ENCODE results near the gene NOL4L.

The NOL4L gene

DNA sequence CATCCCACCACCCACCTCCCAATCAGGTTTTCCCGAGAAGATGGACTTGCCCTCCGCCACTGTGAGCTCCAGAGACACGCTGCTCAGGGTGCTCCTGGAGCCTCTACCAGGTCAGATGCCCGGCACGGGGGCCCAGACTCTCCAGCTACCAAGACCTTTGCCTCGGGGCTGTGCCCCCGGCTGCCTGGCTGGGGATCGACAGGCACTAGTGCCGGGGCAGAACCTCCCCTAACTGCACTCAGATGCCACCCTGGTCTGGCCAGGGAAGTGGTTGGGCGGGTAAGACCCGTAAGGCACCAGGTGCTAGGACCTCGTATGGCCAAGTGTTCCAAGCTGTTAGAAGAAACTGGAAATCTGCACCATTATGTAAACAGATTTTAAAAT is 126.3 kb downstream of the NOL4L start:
- DNase-seq (ENCODE audit: low read depth, low spot score): no peak

DNA sequence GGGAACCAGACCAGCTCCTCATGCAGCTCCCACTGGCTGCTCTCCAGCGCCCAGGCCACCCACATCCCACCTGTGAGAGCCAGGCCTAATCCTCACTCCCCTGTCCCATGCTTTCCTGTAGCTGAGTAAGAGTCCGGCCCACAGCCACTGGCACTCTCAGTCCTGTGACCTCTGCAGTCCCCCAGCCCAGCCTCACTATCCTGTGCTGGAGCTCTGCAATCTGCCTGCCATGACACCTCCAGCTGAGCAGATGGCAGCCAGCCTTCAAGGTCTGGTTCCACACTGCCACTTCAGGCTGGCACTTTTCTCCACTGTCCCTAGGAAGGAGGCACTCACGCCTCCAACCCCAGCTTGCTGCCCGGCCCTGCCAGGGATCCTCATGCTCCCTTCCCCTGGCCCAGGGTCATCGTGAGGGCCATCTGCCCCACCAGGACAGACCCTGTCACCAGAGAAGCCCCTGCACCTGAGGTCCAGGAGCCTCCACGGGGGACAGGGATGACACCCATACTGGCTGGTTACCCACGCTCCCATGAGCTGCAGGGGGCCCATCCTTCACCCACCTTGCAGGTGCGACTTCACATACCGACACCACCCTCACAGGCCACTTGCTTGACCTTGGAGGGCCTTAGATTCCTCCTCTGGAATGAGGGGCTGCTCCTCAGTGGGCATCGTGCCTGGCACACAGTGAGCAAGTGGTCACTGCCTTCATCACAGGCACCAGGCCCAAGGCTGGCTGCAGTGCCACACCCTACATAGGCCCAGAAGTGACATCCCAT is 126.9 kb downstream of the NOL4L start:
- DNase-seq (ENCODE audit: low read depth, low spot score): no peak

DNA sequence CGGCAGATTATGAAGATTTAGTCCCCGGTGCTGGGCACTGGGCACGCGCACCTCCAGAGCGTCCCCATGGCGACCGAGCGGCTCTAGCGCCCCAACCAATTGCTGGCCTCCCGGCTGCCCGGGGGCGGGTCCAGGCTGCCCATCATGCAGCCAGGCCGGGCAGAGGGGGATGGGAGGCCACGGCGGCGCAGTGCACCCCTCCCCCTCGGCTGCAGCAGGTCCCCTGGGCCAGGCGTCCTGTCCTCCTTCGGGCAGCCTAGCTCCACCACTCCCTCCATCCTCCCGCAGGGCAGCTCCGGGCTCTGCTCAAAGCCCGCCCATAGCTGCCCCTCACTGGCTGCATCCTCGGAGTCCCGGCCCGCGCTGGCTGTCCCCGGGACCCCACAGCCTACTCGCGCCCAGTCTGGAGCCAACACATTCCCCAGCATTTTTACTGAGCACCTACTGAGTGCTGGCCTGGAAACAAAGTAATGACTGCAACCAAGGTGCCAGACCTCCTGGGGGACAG is 127.6 kb downstream of the NOL4L start:
- DNase-seq (ENCODE audit: low read depth, low spot score): no peak

DNA sequence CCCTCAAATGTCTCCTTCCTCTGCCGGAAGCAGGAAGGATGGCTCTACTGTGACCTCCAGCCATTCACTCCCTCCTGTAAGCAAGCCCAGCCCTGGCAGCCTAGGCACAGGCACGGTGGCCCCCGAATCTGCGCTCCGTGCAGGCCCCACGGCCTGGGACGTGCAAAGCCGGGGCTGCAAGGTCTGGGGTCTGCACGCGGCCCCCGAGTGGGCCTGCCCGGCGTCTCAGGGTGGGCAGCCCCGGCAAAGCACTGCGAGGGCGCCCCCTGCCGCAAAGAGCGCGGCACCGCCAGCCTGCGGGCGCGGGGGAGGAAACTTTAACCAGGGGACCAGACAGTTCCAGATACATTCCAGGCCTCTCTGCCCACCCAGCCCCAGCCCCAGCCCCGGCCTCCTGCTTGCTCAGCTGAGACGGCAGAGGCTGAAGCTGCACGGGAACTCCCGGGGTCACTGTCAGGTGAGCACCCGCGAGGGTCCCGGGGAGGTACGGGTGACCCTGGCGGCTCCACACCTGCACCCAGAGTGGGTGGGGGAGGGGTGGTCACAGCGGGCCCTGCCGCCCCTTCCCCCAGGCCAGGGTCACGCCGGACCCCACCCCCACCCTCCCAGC is 128.2 kb downstream of the NOL4L start:
- DNase-seq (ENCODE audit: low read depth, low spot score): no peak

DNA sequence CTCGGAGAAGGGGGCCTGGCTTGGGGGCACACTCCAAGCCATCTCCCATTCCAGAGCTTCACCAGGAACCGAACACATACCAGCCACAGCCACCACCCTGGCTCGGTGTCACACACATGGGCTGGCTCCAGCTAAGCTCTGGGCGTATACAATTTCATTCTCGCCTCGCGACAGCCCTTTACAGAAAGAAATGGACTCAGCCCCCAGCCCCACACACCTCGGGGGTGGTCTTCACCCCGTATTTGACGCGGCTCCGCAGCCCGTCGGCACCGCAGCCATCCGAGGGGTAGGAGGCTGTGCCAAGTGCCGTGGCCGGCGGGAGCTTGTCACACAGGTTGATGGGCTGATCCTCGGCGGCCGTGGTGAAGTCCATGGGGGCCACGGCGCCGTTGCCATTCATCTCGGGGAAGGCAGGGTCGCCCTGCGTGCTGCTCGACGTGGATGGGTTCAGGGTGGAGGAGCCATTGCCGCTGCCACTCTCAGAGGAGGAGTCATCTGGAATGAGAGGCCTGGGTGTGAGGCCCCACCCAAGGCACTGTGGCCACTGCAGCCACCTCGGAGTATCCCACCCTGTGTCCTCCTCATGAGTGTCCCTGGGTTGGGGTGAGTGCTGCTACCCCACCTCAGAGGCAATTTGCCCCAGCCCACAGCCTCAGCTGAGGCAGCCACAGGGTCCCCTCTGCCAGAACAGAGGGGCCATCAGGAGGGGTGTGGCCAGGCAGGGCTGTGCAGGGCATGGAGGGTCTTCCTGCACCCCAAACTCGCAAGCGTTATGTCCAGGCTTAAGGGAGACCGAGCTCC is 129.0 kb downstream of the NOL4L start:
- DNase-seq (ENCODE audit: low read depth, low spot score): no peak

DNA sequence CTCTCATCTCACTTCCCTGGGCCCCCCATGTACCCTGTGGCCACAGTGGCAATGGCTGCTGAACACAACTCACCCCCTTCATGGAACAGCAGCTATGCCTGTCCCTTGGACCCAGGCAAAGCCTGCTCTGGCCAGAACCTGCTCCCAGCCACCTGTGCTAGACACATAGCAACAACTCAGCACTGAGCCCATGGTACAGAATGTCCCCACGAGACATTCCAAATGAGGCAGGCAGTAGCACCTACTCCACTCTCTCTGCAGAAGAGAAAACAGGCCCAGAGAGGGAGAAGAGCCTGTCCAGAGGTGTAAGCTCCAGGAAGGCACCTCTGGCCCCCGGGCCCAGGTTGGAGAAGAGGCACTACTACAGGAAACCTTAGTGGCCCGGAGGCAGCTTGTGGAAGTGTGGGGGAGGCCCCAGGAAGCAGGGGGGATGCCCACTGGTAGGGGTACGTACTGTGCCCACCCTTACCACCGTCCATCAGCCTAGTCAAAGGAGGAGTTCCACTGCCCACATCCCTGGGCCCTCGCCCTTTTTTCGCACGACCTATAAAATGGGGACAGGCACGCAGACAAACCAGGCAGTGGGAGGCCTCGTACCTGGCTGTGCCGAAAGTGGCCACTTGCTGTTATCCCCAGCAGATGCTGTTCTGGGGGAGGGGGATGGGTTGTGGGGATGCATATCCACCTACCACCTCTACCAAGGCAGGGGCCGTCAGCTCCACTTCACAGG is 129.8 kb downstream of the NOL4L start:
- DNase-seq (ENCODE audit: low read depth, low spot score): no peak

DNA sequence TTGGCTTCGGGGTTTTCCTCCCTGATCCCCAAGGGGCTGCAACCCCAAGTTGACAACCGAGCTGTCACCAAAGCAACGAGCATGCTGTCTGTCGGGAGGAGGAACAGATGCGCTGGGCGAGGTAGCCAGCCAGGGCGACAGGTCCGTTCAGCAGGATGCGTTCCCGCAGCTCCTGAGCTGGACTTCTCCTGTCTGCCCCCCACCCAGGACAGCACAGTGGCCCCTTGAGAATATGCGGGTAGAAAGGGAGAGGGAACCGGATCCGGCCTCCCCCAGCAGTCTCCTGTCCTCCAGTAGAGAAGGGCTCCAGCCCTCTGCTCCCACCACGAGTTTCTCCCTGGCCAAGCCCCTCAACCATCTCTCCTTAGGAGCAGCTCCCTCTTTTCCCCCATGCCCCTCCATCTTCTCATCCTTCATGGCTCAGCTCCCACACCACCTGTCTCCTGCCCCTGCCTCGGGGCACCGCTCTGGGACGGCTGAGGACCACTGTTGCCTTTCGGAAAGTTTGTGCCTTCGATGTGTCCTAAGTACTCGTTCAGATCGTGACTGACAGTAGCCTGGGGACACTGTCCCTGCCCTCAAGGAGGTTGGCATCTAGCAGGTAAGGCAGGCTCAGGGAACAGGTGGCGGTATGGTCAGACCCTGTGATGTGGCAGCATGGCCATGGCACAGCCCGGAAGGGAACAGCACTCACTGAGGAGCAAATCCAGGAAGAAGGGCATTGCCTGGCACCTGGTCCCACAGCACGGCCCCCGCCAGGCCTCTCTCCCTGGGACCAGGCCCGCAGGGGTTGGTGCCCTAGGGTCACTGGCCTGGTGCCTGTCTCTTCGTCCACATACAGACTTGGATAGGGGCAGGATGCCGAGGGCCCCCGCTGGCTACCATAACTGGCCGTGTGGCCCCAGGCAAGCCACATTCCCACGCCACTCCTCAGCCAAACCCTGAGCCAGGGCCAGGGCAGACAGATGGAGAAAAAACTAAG is 130.7 kb downstream of the NOL4L start:
- DNase-seq (ENCODE audit: low read depth, low spot score): no peak

DNA sequence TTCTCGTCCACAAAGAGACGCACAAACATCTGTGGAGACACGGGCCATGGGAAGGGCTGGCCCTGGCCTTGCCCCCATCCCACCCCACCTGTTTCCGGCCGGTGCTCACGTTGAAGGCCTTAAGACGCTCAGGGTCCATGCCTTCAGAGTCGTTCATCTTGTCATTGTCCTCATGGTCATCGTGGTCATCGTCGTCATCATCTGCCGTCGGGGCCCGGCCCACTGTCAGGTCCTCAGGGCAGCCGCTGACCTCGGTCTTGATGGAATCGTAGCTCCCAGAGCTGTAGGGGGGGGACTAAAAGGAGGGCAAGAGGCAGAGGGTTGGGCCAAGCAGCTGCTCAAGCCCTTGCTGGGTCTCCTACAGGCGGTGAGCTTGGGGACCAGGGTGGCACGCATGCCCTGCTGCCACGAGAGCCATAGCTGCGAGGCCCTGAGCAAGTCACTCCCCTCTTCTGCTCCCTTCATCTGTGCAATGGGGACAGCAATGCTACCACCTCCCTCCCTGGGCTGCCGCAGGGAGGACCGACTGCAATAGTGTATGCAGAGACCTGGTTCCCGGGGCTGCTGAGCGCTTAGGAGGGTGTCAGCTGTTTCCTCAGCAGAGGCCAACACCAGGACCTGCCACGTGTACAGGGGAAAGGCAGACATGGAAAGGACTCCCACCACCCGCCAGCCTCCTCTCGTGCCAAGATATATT is 131.5 kb downstream of the NOL4L start:
- DNase-seq (ENCODE audit: low read depth, low spot score): no peak

DNA sequence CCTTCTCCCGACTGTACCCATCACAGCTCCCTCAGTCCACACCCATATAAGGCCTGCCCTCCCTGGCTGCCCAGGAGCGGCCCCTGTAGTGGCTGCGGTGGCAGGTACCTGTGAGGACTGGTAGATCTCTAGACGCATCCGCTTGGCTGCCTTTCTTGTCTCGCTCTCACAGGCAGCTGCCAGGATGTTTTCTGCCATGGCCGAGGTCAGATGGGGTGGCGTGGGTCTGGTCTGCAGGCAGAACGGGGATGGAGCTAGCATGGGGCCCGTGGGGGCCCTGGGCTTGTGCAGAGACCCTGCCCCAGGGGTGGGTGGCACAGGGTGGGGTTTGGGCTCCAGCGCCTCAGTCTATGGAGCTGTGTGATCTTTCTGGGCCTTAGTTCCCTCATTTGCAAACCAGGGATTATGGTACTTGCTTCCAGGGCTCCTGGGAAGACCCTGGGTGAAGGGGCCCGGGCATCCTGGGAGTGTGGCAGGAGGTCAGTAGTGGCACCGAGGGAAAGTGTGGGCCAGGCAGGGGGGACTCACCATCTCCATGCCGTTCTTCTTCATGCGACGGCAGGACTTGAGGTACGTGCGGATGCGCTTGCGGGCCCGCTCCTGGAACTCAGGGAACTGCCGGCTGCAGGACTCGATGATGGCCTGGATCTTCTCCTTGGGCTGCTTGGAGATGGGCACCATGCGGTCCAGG is 132.2 kb downstream of the NOL4L start:
- no peak for DNase-seq (ENCODE audit: low read depth, low spot score)

DNA sequence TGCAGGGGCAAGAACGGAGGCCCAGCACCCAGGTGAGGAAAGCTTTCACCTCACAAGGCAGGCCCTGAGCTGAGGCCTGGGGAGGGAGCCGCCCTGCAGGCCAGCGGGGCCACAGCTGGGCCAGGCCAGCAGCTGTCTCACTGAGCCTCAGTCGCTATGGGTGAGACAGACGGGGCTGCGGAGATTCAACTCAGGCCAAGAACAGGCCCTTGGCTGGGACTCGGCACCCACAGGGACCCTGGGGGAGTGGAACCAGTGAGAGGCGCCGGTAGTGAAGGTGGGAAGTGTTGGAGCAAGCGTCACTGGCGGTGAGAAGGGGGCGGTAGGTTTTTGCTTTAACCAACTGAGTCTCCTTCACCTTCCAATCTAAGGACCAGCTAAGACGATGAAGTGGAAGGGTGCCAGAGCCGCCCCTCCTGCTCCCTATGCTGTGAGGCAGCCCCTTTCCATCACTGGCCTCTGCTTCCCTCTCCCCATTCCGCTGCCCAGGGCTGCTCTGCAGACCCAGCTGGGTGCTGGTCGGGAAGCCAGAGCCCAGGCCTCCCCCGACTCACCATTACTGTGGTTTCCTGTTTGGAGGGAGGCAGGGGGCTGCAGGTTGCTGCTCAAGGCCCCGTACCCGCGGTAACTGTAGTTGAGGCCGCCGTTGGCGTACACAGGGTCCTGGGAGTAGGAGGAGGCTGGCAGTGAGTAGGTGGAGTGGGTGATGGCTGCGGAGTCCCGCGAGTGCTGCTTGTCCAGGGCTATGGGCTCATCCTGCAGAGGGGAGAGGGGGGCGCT is 133.3 kb downstream of the NOL4L start:
- DNase-seq (ENCODE audit: low read depth, low spot score): no peak

DNA sequence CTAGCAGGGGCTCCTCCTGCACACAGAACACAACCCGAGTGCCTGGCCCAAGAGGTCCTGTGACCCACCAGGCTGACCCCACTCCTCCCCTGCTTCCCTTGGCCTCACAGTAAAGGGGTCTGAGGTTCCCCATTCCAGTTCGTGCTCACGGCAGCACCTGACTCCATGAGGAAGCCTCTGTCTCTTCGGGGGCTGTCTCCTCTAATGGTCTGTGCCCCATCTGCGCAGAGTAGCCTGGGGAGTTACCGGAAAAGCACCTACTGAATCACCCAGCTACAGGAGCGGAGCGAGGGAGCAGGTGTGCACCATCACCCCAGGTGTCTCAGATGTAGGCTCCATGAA is 133.8 kb downstream of the NOL4L start:
- DNase-seq (ENCODE audit: low read depth, low spot score): no peak

DNA sequence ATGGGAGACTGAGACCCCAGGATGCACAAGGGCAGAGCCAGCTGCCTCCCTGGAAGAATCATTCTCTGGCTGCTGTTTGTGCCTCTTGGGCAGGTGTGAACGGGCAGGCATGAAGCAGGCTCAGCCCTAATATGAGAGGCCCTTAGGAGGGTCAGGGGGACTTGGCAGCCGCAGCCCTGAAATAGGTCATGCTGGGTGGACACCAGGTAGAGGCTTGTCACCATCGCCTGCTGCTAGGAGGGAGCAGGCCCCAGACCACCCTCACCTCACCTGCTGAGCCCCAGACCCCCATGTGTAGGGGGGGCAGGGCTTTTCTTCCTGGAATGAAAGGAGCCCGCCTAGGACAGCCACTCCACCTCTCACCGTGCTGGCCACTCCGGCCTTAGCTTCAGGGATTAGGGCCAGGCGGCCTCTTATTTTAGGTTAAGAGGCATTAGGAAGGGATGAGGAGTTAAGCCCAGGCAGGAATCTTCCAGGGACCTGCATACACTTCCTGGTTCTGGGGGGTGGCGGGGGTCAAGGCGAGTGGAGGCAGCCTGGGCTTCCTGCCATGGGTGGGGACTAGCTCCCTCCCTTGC is 134.6 kb downstream of the NOL4L start:
- DNase-seq (ENCODE audit: low read depth, low spot score): no peak

DNA sequence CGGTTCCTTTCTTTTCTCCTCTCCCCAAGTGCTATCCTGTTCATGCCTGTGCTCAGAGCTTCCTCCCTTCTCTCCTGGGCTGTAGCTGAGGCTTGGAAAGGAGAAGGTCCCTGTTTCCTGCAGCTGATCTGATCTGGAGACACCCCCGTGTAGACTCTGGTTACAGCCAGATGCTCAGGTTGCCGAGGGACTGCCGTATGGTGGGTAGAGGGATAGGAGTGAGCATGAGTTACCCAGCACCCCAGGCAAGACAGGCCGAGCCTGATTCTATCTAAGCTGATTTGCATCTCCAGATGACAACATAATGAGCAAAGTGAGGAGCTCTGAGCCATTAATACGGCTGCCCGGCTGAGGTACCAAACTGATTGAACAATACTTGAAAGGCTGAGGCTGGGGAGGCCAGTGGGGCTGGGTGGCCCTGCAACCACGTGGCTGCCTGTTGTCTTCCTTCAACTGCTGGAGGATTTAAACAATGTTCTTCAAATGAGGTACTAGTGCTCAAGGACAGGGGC is 135.2 kb downstream of the NOL4L start:
- DNase-seq (ENCODE audit: low read depth, low spot score): no peak

DNA sequence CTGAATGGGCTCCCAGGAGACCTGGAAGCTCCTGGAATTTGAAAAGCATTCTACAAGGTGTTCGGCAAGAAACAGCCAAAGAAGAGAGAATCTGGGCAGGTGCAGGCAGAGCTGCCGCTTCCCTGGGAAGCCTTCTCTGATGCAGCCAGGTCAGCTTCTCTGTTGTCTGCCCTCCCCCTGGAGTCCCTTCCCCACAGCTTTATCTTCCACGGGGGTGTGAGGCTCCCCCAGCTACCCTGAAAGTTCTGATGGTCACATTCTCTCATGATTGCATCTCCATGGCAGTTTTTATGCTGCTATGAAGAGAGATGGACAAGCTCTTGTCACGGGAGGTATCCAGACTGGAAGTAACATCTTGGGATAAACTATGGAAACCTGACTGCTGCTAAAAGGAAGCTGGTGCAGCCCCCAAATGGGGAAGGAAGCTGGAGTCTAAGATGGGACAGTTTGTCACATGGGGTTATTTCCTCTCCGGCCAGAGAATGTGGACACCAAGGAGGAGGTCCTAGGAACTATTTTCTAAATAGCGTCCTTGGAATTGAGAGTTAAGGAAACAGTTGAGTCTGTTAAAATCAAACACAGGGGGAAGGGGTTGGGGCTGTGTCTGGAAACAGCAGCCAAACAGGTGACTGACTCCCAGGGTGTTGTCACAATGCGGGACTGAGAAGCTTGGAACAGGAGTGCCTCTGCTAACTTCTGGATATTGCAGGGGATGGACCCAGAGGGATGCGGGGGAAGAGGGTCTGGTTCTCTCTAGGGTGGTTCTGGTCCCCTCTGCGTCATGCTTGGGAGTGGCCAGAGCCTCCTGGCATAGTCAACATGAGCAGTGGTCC is 135.9 kb downstream of the NOL4L start:
- no peak for DNase-seq (ENCODE audit: low read depth, low spot score)

DNA sequence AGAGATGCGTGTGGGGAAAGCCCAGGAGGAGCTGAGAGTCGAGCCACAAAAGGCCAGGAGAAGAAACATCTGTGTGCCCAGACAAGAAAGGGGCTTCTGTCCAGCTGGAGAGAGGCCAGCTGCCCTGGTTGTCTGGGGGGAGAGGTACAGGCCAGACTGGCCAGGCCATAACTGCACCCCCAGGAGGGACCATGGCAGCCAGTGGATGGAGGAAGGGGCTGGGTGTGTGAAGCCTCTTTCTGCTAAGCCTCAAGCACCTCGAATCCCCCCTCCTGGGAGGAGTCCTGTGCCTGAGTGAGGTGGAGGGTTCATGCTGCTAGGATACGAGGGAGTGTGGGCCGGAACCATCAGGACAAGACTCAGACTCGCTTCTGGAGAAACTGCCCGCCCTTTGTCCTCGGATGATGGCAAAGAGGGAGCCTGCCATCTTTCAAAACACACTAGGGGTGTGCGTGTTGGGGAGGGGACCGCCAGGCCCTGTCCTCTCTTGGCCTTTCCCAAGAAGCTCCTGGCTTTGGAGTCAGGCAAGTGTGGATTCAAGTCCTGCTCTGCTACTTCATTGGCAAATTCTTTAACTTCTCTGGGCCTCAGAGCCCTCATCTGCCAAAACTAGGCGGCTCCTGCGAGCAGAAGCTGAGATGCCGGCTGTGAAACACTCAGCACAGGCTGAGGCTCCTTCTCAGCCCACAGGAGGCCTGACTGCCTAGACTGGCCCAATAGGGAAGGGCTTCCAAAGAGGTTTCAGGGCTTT is 136.7 kb downstream of the NOL4L start:
- no peak for DNase-seq (ENCODE audit: low read depth, low spot score)
